Measurements from ENCODE around the gene PEPD.

Gene PEPD

GRCh38 chr19:33366897-33367296 lies 154.7 kb downstream of the PEPD start:
- ChIA-PET CTCF (no interaction called here), POLR2A (no interaction called here)
- no peak for TF ChIP-seq FOXA1 (IDR thresholded peaks at IDR 0.05)
- TF ChIP-seq SP1 (IDR thresholded peaks at IDR 0.05), result no peak
- no peak for TF ChIP-seq FOXM1 (IDR thresholded peaks at IDR 0.05; ENCODE audit: borderline replicate concordance)
- TF ChIP-seq TARDBP (IDR thresholded peaks at IDR 0.05), result no peak
- no peak for TF ChIP-seq SUZ12 (IDR thresholded peaks at IDR 0.05)
- TF ChIP-seq LEF1 (IDR thresholded peaks at IDR 0.05; ENCODE audit: borderline replicate concordance), result no peak
- TF ChIP-seq NFRKB (IDR thresholded peaks at IDR 0.05), result no peak
- TF ChIP-seq BHLHE40 (IDR thresholded peaks at IDR 0.05; ENCODE audit: borderline replicate concordance), result no peak
- no peak for TF ChIP-seq CTBP1 (IDR thresholded peaks at IDR 0.05; ENCODE audit: borderline replicate concordance)
- no peak for TF ChIP-seq FOXK2 (IDR thresholded peaks at IDR 0.05)
- no peak for TF ChIP-seq ARNT (IDR thresholded peaks at IDR 0.05)
- no peak for TF ChIP-seq HDGF (IDR thresholded peaks at IDR 0.05; ENCODE audit: borderline replicate concordance)
- TF ChIP-seq ZNF384 (IDR thresholded peaks at IDR 0.05), result no peak
- TF ChIP-seq ELF4 (IDR thresholded peaks at IDR 0.05), result no peak
- TF ChIP-seq L3MBTL2 (conservative IDR thresholded peaks at IDR 0.05), result no peak
- TF ChIP-seq PKNOX1 (IDR thresholded peaks at IDR 0.05), result no peak
- no peak for DNase-seq (ENCODE audit: extremely low spot score)

GRCh38 chr19:33366127-33366526 lies 155.5 kb downstream of the PEPD start:
- ChIA-PET POLR2A (no interaction called here), CTCF (no interaction called here)
- TF ChIP-seq FOXM1 (IDR thresholded peaks at IDR 0.05; ENCODE audit: borderline replicate concordance) (no peak), CTBP1 (IDR thresholded peaks at IDR 0.05; ENCODE audit: borderline replicate concordance) (no peak), LEF1 (IDR thresholded peaks at IDR 0.05; ENCODE audit: borderline replicate concordance) (no peak), ARNT (IDR thresholded peaks at IDR 0.05) (no peak), ELF4 (IDR thresholded peaks at IDR 0.05) (no peak), FOXK2 (IDR thresholded peaks at IDR 0.05) (no peak)
- DNase-seq (ENCODE audit: extremely low spot score), result no peak

GRCh38 chr19:33365691-33366090 lies 155.9 kb downstream of the PEPD start:
- DNase-seq (ENCODE audit: extremely low spot score), result no peak
- CTCF ChIA-PET, result no interaction called here

GRCh38 chr19:33363476-33363875 lies 158.1 kb downstream of the PEPD start:
- TF ChIP-seq BHLHE40 (IDR thresholded peaks at IDR 0.05; ENCODE audit: borderline replicate concordance) (no peak), ZNF384 (IDR thresholded peaks at IDR 0.05) (no peak), CTBP1 (IDR thresholded peaks at IDR 0.05; ENCODE audit: borderline replicate concordance) (no peak), HDGF (IDR thresholded peaks at IDR 0.05; ENCODE audit: borderline replicate concordance) (no peak), L3MBTL2 (conservative IDR thresholded peaks at IDR 0.05) (no peak), TARDBP (IDR thresholded peaks at IDR 0.05) (no peak), FOXK2 (IDR thresholded peaks at IDR 0.05) (no peak), FOXA1 (IDR thresholded peaks at IDR 0.05) (no peak), SP1 (IDR thresholded peaks at IDR 0.05) (no peak), LEF1 (IDR thresholded peaks at IDR 0.05; ENCODE audit: borderline replicate concordance) (no peak), ARNT (IDR thresholded peaks at IDR 0.05) (no peak), ELF4 (IDR thresholded peaks at IDR 0.05) (no peak), FOXM1 (IDR thresholded peaks at IDR 0.05; ENCODE audit: borderline replicate concordance) (no peak), SUZ12 (IDR thresholded peaks at IDR 0.05) (no peak), NFRKB (IDR thresholded peaks at IDR 0.05) (no peak), PKNOX1 (IDR thresholded peaks at IDR 0.05) (no peak)
- CTCF ChIA-PET, result no interaction called here
- DNase-seq (ENCODE audit: extremely low spot score), result no peak
- POLR2A ChIA-PET, result interaction anchor here (3.4 kb wide), 1 partner anchor 10 kb away, joined by 14 read pairs; the partner anchor contains the start of gene CEBPG

More at GRCh38 chr19:33365691-33366090, 155.9 kb downstream of the PEPD start:
- POLR2A ChIA-PET, result interaction anchor here (3.4 kb wide), 1 partner anchor 8 kb away, joined by 14 read pairs; the partner anchor contains the start of gene CEBPG
- no peak for TF ChIP-seq BHLHE40 (IDR thresholded peaks at IDR 0.05; ENCODE audit: borderline replicate concordance)
- no peak for TF ChIP-seq TARDBP (IDR thresholded peaks at IDR 0.05)
- TF ChIP-seq SUZ12 (IDR thresholded peaks at IDR 0.05), result no peak
- no peak for TF ChIP-seq FOXA1 (IDR thresholded peaks at IDR 0.05)
- no peak for TF ChIP-seq FOXM1 (IDR thresholded peaks at IDR 0.05; ENCODE audit: borderline replicate concordance)
- no peak for TF ChIP-seq ARNT (IDR thresholded peaks at IDR 0.05)
- no peak for TF ChIP-seq ZNF384 (IDR thresholded peaks at IDR 0.05)
- TF ChIP-seq HDGF (IDR thresholded peaks at IDR 0.05; ENCODE audit: borderline replicate concordance), result no peak
- no peak for TF ChIP-seq NFRKB (IDR thresholded peaks at IDR 0.05)

- no peak for DNase-seq (ENCODE audit: extremely low spot score)
- TF ChIP-seq L3MBTL2 (conservative IDR thresholded peaks at IDR 0.05), result no peak
- TF ChIP-seq ARNT (IDR thresholded peaks at IDR 0.05), result no peak
- no peak for TF ChIP-seq FOXK2 (IDR thresholded peaks at IDR 0.05)
- TF ChIP-seq FOXM1 (IDR thresholded peaks at IDR 0.05; ENCODE audit: borderline replicate concordance), result no peak
- TF ChIP-seq PKNOX1 (IDR thresholded peaks at IDR 0.05), result no peak
- TF ChIP-seq ELF4 (IDR thresholded peaks at IDR 0.05), result no peak
- no peak for TF ChIP-seq SP1 (IDR thresholded peaks at IDR 0.05)
- no peak for TF ChIP-seq TARDBP (IDR thresholded peaks at IDR 0.05)
- TF ChIP-seq CTBP1 (IDR thresholded peaks at IDR 0.05; ENCODE audit: borderline replicate concordance), result no peak
- TF ChIP-seq NFRKB (IDR thresholded peaks at IDR 0.05), result no peak
- no peak for TF ChIP-seq SUZ12 (IDR thresholded peaks at IDR 0.05)
- TF ChIP-seq HDGF (IDR thresholded peaks at IDR 0.05; ENCODE audit: borderline replicate concordance), result no peak
- TF ChIP-seq FOXA1 (IDR thresholded peaks at IDR 0.05), result no peak
- no peak for TF ChIP-seq LEF1 (IDR thresholded peaks at IDR 0.05; ENCODE audit: borderline replicate concordance)
- no peak for TF ChIP-seq ZNF384 (IDR thresholded peaks at IDR 0.05)
- no peak for TF ChIP-seq BHLHE40 (IDR thresholded peaks at IDR 0.05; ENCODE audit: borderline replicate concordance)
- ChIA-PET POLR2A (interaction anchor here (3.4 kb wide), 1 partner anchor 11 kb away, joined by 14 read pairs; the partner anchor contains the start of gene CEBPG), CTCF (interaction anchor here (0.6 kb wide), 1 partner anchor 51 kb away, joined by 3 read pairs; no protein-coding TSS in a partner anchor)
Observed at GRCh38 chr19:33362508-33363228, 158.9 kb downstream of the PEPD start.

Measured in HEK293T (cell line).